Measurements from ENCODE around the gene FOXL3.

The FOXL3 gene

GRCh38 chr7:327991-328702 lies 38.2 kb downstream of the FOXL3 start:
- no peak overlapping the region for H3K27ac ChIP-seq (ENCODE audit: low read length)
- H3K4me3 ChIP-seq (ENCODE audit: low read length), result no peak overlapping the region

GRCh38 chr7:329691-330281 lies 39.8 kb downstream of the FOXL3 start:
- Histone ChIP-seq H3K9me3 (ENCODE audit: insufficient read depth, low read length) (no peaks in the 10 kb centered on the region), H3K9ac (ENCODE audit: low read length) (no peak overlapping the region), H3K27ac (ENCODE audit: low read length) (no peak overlapping the region), H4K20me1 (ENCODE audit: insufficient read depth, low read length) (no peaks in the 10 kb centered on the region), H2AFZ (ENCODE audit: low read depth, low read length) (no peak overlapping the region), H3K4me3 (ENCODE audit: low read length) (no peak overlapping the region), H3K36me3 (replicated peaks; ENCODE audit: low read depth, low read length) (no peaks in the 10 kb centered on the region), H3K27me3 (ENCODE audit: low read depth, low read length) (no peaks in the 10 kb centered on the region), H3K79me2 (ENCODE audit: low read length) (no peaks in the 10 kb centered on the region), H3K4me2 (ENCODE audit: low read length) (no peak overlapping the region), H3K4me1 (ENCODE audit: low read length) (no peaks in the 10 kb centered on the region)
- TF ChIP-seq EZH2phosphoT487 (IDR thresholded peaks at IDR 0.05; ENCODE audit: low read depth), result no peak
- TF ChIP-seq, protein P1, sequence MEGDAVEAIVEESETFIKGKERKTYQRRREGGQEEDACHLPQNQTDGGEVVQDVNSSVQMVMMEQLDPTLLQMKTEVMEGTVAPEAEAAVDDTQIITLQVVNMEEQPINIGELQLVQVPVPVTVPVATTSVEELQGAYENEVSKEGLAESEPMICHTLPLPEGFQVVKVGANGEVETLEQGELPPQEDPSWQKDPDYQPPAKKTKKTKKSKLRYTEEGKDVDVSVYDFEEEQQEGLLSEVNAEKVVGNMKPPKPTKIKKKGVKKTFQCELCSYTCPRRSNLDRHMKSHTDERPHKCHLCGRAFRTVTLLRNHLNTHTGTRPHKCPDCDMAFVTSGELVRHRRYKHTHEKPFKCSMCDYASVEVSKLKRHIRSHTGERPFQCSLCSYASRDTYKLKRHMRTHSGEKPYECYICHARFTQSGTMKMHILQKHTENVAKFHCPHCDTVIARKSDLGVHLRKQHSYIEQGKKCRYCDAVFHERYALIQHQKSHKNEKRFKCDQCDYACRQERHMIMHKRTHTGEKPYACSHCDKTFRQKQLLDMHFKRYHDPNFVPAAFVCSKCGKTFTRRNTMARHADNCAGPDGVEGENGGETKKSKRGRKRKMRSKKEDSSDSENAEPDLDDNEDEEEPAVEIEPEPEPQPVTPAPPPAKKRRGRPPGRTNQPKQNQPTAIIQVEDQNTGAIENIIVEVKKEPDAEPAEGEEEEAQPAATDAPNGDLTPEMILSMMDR (IDR thresholded peaks at IDR 0.05; ENCODE audit: low read depth, low read length), result no peak

More at GRCh38 chr7:327991-328702, 38.2 kb downstream of the FOXL3 start:
- H3K27me3 ChIP-seq (ENCODE audit: low read depth, low read length), result no peaks in the 10 kb centered on the region
- no peaks in the 10 kb centered on the region for H3K4me1 ChIP-seq (ENCODE audit: low read length)
- TF ChIP-seq, protein P1 (IDR thresholded peaks at IDR 0.05; ENCODE audit: low read depth, low read length), result no peak
- no peak for TF ChIP-seq EZH2phosphoT487 (IDR thresholded peaks at IDR 0.05; ENCODE audit: low read depth)
- no peaks in the 10 kb centered on the region for H3K36me3 ChIP-seq (replicated peaks; ENCODE audit: low read depth, low read length)
- H4K20me1 ChIP-seq (ENCODE audit: insufficient read depth, low read length), result no peaks in the 10 kb centered on the region
- no peaks in the 10 kb centered on the region for H3K79me2 ChIP-seq (ENCODE audit: low read length)
- no peak overlapping the region for H2AFZ ChIP-seq (ENCODE audit: low read depth, low read length)
- H3K4me2 ChIP-seq (ENCODE audit: low read length), result no peak overlapping the region
- no peak overlapping the region for H3K9ac ChIP-seq (ENCODE audit: low read length)
- H3K9me3 ChIP-seq (ENCODE audit: insufficient read depth, low read length), result no peaks in the 10 kb centered on the region

DNA sequence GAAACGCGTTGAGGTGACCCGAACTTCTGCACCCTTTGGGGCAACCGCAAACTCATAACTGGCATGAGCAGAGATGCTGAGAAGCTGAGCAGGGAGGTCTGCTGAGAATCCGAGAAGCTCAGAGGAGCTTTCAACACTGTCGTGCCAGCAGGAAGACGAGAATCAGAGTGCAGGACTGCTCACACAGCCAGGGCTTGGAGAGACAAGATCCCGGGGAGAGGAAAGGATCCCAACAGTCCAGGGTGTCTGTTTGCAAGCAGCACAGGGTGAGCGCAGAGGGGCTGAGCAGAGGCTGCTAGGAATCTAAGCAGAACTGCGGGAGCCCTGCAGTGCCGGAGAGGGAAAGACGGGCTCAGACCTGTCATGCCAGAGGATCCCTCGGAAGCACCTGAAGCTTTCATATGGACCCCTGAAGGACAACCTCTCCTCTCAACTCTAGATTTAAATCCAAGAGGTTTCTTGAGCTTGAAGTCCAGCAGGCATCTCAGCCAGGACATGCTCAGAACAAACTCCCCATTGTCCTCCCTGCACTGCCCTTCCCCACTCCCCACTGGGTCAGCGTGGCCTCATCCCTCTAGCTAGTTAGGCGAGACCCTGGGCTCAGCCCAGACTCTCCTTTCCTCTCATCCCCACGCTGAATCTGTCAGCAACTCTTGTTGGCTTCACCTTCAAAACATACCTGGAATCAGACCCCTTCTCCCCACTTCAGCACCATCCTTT lies 40.7 kb downstream of the FOXL3 start:
- TF ChIP-seq, protein P1 (IDR thresholded peaks at IDR 0.05; ENCODE audit: low read depth, low read length), result no peak
- TF ChIP-seq EZH2phosphoT487 (IDR thresholded peaks at IDR 0.05; ENCODE audit: low read depth), result no peak
- no peaks in the 10 kb centered on the region for H3K36me3 ChIP-seq (replicated peaks; ENCODE audit: low read depth, low read length)
- no peak overlapping the region for H3K27ac ChIP-seq (ENCODE audit: low read length)
- H3K4me2 ChIP-seq (ENCODE audit: low read length), result no peak overlapping the region
- H3K79me2 ChIP-seq (ENCODE audit: low read length), result no peaks in the 10 kb centered on the region
- H3K9ac ChIP-seq (ENCODE audit: low read length), result no peak overlapping the region
- H2AFZ ChIP-seq (ENCODE audit: low read depth, low read length), result no peak overlapping the region
- H3K4me1 ChIP-seq (ENCODE audit: low read length), result no peaks in the 10 kb centered on the region
- no peaks in the 10 kb centered on the region for H3K27me3 ChIP-seq (ENCODE audit: low read depth, low read length)
- H4K20me1 ChIP-seq (ENCODE audit: insufficient read depth, low read length), result no peaks in the 10 kb centered on the region
- no peak overlapping the region for H3K4me3 ChIP-seq (ENCODE audit: low read length)
- H3K9me3 ChIP-seq (ENCODE audit: insufficient read depth, low read length), result no peaks in the 10 kb centered on the region

- Histone ChIP-seq H3K4me2 (ENCODE audit: low read length) (no peak overlapping the region), H3K9me3 (ENCODE audit: insufficient read depth, low read length) (no peaks in the 10 kb centered on the region), H3K4me3 (ENCODE audit: low read length) (no peak overlapping the region), H3K9ac (ENCODE audit: low read length) (no peak overlapping the region), H3K79me2 (ENCODE audit: low read length) (no peaks in the 10 kb centered on the region), H3K27ac (ENCODE audit: low read length) (no peak overlapping the region), H3K4me1 (ENCODE audit: low read length) (no peaks in the 10 kb centered on the region), H3K36me3 (replicated peaks; ENCODE audit: low read depth, low read length) (no peaks in the 10 kb centered on the region), H3K27me3 (ENCODE audit: low read depth, low read length) (no peaks in the 10 kb centered on the region), H2AFZ (ENCODE audit: low read depth, low read length) (no peak overlapping the region), H4K20me1 (ENCODE audit: insufficient read depth, low read length) (no peaks in the 10 kb centered on the region)
- TF ChIP-seq EZH2phosphoT487 (IDR thresholded peaks at IDR 0.05; ENCODE audit: low read depth), result no peak
- TF ChIP-seq, protein P1 (IDR thresholded peaks at IDR 0.05; ENCODE audit: low read depth, low read length), result no peak
Observed at GRCh38 chr7:332020-332517, 42.1 kb downstream of the FOXL3 start.
